Mesothelial cell of epicardium (in vitro differentiated cells): ENCODE results near the gene HERC4. TPM values are rescaled to one million over a fixed set of nuclear protein-coding genes. Genes with fewer than 3 reads are reported as not detected.

Source experiments
- DNase-seq, 2 experiments: peaks; one replicate each; pipeline ENCODE4 v3.0.0; 2021; ENCODE audit warnings: low spot score in 2 of 2; ENCODE audit not compliant: unreplicated experiment in 2 of 2
- H3K27ac Mint-ChIP-seq: 2 replicates; pipeline ENCODE4 v1.8.0; 2021; ENCODE audit warnings: mixed read lengths
- H3K27me3 Mint-ChIP-seq: 2 replicates; pipeline ENCODE4 v1.8.0; 2021; ENCODE audit warnings: low read depth, mixed read lengths
- H3K36me3 Mint-ChIP-seq: 2 replicates; pipeline ENCODE4 v1.8.0; 2021; ENCODE audit warnings: mixed read lengths
- H3K4me1 Mint-ChIP-seq: 2 replicates; pipeline ENCODE4 v1.8.0; 2021; ENCODE audit warnings: mixed read lengths
- H3K4me3 Mint-ChIP-seq: 2 replicates; pipeline ENCODE4 v1.8.0; 2021; ENCODE audit warnings: mild to moderate bottlenecking, moderate library complexity, mixed read lengths
- H3K9me3 Mint-ChIP-seq: 2 replicates; pipeline ENCODE4 v1.8.0; 2021; ENCODE audit warnings: mixed read lengths
- total RNA-seq: library from RNA; stranded (reverse); gene quantifications from 3 replicates; pipeline ENCODE4 v1.2.1, GENCODE V29; 2021
- TF ChIP-seq, protein P1 (sequence below): fragments of 200-600 bp; sonication (generic); IDR thresholded peaks from one replicate; pipeline ENCODE4 v1.5.0; 2021; ENCODE audit warnings: antibody characterized with exemption; ENCODE audit not compliant: unreplicated experiment

HERC4 gene
- total RNA-seq, 1 donor from 2014 or later: 56.2 TPM

DNA sequence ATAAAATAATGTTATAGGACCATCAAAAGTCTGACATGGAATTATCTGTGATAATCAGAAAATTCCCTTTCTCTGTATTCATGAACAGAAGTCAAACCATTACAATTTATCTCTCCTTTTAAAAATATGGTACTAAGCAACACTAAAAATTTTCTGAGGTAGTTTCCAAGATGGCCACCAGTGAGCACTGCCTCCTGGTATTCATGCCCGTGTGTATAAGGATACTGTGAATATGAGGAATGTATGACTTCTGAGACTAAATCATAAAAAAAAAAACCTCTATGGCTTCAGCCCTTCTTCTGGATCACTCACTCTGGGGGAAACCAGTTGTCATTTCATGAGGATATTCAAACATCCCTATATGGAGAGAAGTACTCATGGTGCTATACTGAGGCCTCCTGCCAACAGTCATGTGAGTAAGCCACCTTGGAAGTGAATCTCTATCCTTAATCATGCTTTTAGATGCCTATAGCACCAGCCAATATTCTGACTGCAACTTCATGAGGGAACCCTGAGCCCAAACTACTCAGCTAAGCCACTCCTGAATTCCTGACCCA is 149.6 kb downstream of the HERC4 start:
- H3K36me3 Mint-ChIP-seq: peaks cover 23% of the 10 kb centered on the region
- no peaks in the 10 kb centered on the region for H3K9me3 Mint-ChIP-seq
- TF ChIP-seq, protein P1, sequence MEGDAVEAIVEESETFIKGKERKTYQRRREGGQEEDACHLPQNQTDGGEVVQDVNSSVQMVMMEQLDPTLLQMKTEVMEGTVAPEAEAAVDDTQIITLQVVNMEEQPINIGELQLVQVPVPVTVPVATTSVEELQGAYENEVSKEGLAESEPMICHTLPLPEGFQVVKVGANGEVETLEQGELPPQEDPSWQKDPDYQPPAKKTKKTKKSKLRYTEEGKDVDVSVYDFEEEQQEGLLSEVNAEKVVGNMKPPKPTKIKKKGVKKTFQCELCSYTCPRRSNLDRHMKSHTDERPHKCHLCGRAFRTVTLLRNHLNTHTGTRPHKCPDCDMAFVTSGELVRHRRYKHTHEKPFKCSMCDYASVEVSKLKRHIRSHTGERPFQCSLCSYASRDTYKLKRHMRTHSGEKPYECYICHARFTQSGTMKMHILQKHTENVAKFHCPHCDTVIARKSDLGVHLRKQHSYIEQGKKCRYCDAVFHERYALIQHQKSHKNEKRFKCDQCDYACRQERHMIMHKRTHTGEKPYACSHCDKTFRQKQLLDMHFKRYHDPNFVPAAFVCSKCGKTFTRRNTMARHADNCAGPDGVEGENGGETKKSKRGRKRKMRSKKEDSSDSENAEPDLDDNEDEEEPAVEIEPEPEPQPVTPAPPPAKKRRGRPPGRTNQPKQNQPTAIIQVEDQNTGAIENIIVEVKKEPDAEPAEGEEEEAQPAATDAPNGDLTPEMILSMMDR: no peak
- H3K4me3 Mint-ChIP-seq: no peak overlapping the region
- H3K4me1 Mint-ChIP-seq: no peaks in the 10 kb centered on the region
- no peak for DNase-seq
- H3K27ac Mint-ChIP-seq: no peak overlapping the region
- no peaks in the 10 kb centered on the region for H3K27me3 Mint-ChIP-seq

GRCh38 chr10:67924136-67924535 is 150.9 kb downstream of the HERC4 start:
- no peaks in the 10 kb centered on the region for H3K4me1 Mint-ChIP-seq
- H3K36me3 Mint-ChIP-seq: peaks cover 20% of the 10 kb centered on the region
- no peaks in the 10 kb centered on the region for H3K9me3 Mint-ChIP-seq
- TF ChIP-seq, protein P1: no peak
- no peak overlapping the region for H3K27ac Mint-ChIP-seq
- no peak overlapping the region for H3K4me3 Mint-ChIP-seq
- DNase-seq: no peak
- H3K27me3 Mint-ChIP-seq: no peaks in the 10 kb centered on the region

DNA sequence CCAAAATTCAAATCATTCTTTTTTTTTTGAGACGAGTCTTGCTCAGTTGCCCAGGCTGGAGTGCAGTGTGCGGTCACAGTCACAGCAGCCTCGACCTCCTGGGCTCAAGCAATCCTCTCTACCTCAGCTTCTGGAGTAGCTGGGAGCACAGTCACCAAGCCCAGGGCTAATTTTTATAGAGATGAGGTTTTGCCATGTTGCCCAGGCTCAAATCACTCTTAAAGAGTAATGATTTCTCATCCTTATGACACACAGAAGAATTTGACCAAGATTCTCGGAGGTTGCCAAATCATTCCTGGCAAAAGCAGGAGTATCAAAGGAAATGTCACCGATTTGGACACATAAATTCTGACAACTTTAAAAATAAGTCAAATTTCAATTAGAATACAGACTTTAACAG is 151.5 kb downstream of the HERC4 start:
- DNase-seq: no peak
- TF ChIP-seq, protein P1: no peak
- Mint-ChIP-seq H3K27ac (no peak overlapping the region), H3K27me3 (no peaks in the 10 kb centered on the region), H3K9me3 (no peaks in the 10 kb centered on the region), H3K36me3 (peaks cover 19% of the 10 kb centered on the region), H3K4me1 (no peaks in the 10 kb centered on the region), H3K4me3 (no peak overlapping the region)

- Mint-ChIP-seq H3K36me3 (peaks cover 19% of the 10 kb centered on the region), H3K27ac (no peak overlapping the region), H3K4me3 (no peak overlapping the region), H3K27me3 (no peaks in the 10 kb centered on the region), H3K4me1 (no peaks in the 10 kb centered on the region), H3K9me3 (no peaks in the 10 kb centered on the region)
- TF ChIP-seq, protein P1: no peak
- no peak for DNase-seq
Observed at GRCh38 chr10:67921065-67921464, 154.0 kb downstream of the HERC4 start.

DNA sequence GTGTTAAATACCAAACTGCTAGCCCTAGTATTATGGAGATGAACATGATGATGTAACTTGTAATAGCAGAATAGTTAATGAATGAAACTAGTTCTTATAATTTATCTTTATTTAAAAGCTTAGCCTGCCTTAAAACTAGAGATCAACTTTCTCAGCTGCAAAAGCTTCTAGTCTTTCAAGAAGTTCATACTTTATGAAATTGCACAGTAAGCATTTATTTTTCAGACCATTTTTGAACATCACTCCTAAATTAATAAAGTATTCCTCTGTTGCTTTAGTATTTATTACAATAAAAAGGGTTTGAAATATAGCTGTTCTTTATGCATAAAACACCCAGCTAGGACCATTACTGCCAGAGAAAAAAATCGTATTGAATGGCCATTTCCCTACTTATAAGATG is 157.4 kb downstream of the HERC4 start:
- no peaks in the 10 kb centered on the region for H3K9me3 Mint-ChIP-seq
- no peaks in the 10 kb centered on the region for H3K4me1 Mint-ChIP-seq
- H3K27ac Mint-ChIP-seq: peak overlapping the region; percentile 39
- TF ChIP-seq, protein P1: no peak
- DNase-seq: no peak
- H3K4me3 Mint-ChIP-seq: no peak overlapping the region
- H3K27me3 Mint-ChIP-seq: no peaks in the 10 kb centered on the region
- H3K36me3 Mint-ChIP-seq: peaks cover 27% of the 10 kb centered on the region

- Mint-ChIP-seq H3K4me3 (no peak overlapping the region), H3K27ac (no peak overlapping the region), H3K9me3 (no peaks in the 10 kb centered on the region), H3K36me3 (peaks cover 31% of the 10 kb centered on the region), H3K4me1 (no peaks in the 10 kb centered on the region), H3K27me3 (no peaks in the 10 kb centered on the region)
- TF ChIP-seq, protein P1: no peak
- DNase-seq: no peak
Observed at GRCh38 chr10:67917169-67917568, 157.9 kb downstream of the HERC4 start.
